Hematopoietic multipotent progenitor cell treated with erythropoietin and hydrocortisone succinate and interleukin-3 and kit ligand, for 15 days (in vitro differentiated cells): ENCODE measurements around the gene IGDCC3.

Source experiments
- DNase-seq: peaks from one replicate; pipeline ENCODE4 v3.0.0-alpha.2; 2015; ENCODE audit warnings: low spot score

The IGDCC3 gene

DNA sequence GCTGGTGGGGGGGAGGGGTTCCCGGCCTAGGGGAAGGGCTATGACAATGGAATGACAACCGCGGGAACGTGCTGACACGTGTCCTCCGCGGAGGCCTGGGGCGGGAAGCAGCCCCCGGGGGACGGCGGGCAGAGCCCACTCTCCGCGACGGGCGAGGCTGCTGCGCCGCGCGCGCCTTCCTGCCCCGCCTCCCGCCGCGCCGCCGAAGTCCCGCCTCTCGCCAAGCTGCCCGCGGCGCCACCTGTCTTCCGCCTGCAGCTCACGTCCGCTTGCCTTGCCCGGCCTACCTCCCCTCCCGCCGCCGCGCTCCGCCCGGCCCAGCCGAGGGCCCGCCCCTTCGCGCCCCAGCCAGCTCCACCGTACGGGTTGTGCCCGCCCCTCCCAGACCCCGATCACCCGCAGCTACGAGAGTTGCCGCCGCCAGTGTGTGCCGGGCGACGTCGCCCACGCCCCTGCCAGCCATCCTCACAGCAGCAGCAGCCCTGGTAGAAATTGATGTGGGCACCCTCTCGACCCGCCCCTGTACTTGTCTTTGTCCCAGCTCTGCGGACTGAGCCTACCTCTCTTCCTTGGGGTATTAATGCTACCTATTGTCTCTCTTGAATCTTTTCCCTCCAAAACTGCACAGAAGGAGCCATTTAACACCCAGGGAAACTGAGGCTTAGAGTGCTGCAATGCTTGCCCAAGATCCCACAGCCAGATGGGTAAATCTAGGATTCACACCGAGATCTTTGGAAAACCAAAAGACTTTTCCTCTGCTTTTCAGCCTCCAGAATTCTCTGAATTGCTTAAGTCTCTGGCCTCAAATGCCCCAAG lies 90.9 kb downstream of the IGDCC3 start, which contains the start of gene PARP16:
PARP16 (minus strand) TSS at position 180 of the 816 bp plus-strand sequence. CDS start 457 bp downstream, outside the sequence.
- peak; percentile 86 for DNase-seq

DNA sequence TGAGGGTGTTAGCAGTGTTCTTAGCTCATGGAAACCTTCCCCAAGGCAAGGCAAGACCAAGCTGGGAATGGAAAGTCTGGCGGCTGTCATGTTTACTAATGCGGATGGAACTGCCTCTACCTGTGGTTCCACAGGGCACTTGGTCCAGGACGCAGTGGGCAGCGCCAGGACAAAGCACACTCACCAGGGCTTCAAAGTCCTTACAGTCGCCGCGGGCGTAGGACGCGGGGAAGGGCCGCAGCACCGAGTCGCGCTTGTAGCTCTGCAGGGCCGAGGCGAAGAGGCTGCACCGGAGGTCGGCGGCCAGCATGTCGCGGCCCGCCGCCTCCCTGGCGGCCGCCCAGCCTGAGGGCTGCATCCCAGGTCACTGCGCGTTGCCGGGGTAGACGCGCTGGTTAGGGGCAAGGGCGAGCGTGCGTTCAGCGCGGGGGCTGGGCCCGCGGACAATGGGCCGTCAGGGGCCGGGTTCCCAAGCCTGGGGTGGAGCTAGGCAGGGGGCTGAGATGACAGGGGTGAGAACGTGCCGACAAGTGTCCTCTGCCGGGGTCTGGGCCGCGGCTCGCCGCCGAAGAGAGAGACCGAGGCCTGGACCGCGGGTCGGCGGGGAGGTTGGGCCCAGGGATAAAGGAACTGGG lies 91.6 kb downstream of the IGDCC3 start:
- no peak for DNase-seq

DNA sequence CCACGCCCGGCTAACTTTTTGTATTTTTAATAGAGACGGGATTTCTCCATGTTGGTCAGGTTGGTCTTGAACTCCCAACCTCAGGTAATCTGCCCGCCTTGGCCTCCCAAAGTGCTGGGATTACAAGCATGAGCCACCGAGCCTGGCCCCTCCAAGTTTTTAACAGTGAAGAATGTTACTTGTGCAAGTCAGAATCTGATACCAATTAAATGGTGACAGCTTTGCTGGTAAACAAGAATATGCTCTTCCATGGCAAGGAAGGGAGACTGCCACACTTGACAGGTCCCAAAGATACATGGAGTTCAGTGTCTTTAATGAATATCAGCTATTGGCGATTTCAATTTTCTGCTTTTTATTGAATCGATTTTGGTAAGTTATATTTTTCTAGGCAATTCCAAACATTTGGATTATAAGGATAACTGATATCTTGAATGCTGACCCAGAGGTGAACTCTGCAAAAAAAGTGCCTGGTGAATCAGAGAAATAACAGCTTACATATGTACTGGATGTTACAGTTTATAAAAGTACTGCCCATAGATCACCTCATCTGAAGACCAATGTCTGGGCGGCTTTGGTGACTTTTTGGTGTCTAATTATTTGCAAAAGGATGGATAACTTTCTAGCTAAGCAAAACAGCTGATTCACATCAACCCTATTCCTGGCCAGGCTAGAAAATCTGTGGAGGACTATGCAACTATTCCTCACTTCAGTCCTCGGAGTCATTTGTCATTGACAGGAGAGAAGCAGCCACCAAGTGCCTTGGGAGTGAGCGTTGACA lies 92.3 kb downstream of the IGDCC3 start:
- DNase-seq: no peak

DNA sequence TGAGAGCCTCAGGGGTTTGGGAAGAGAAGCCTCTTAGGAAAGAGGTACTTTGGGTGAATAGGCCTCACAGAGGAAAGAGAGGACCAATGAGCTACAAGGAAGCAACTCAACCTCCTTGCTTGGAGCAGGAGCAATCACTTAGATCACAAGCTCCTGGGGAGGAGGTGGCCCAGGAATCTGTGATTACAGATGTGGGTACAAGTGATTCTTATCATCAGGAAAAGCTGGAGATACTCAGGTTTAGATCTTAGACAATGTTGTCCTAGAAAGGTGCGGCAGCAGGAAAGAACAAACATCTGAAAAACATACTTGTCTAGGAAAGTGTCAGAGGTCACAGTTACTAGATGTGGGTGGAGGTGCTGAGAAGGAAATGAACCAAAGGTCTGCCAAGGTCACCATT lies 99.3 kb downstream of the IGDCC3 start:
- DNase-seq: no peak
